Stimulated activated naive CD8-positive, alpha-beta T cell treated with anti-CD3 and anti-CD28 coated beads, Interleukin-15, Interleukin-2, amounts not matched to agents 100 U/mL and 50 U/mL, for 24 hours (primary cell): Measurements from ENCODE around the gene RGS1.

ENCODE experiments used
- ATAC-seq: fragments of 150-1000 bp; cut with Tn5 transposase; one replicate; pipeline ENCODE4 v1.10.0; 2021
- DNase-seq: peaks from one replicate; pipeline ENCODE4 v3.0.0; 2021

RGS1 gene

GRCh38 chr1:192581131-192581927 is 5.8 kb downstream of the RGS1 start:
- DNase-seq = no peak
- no peak for ATAC-seq

GRCh38 chr1:192584866-192585265 is 9.3 kb downstream of the RGS1 start:
- ATAC-seq = no peak
- DNase-seq = no peak

GRCh38 chr1:192587386-192588266 is 12.1 kb downstream of the RGS1 start:
- ATAC-seq (peak; percentile 49), DNase-seq (no peak)

- DNase-seq (no peak), ATAC-seq (no peak)
Observed at GRCh38 chr1:192588546-192588945, 13.0 kb downstream of the RGS1 start.

GRCh38 chr1:192589813-192590212 is 14.2 kb downstream of the RGS1 start:
- ATAC-seq (no peak), DNase-seq (no peak)

- ATAC-seq = no peak
Observed at GRCh38 chr1:192592517-192592916, 16.9 kb downstream of the RGS1 start.

GRCh38 chr1:192592981-192593708 is 17.6 kb downstream of the RGS1 start:
- ATAC-seq (no peak), DNase-seq (no peak)

More at GRCh38 chr1:192592517-192592916, 16.9 kb downstream of the RGS1 start:
- no peak for DNase-seq

- no peak for ATAC-seq
- no peak for DNase-seq
Observed at GRCh38 chr1:192595299-192595698, 19.7 kb downstream of the RGS1 start.

GRCh38 chr1:192598589-192598988 is 23.0 kb downstream of the RGS1 start:
- ATAC-seq (no peak), DNase-seq (no peak)

- DNase-seq (no peak), ATAC-seq (peak; percentile 8)
Observed at GRCh38 chr1:192600275-192600674, 24.7 kb downstream of the RGS1 start.

- ATAC-seq (peak; percentile 77), DNase-seq (no peak)
Observed at GRCh38 chr1:192601143-192601542, 25.6 kb downstream of the RGS1 start.

GRCh38 chr1:192601567-192601966 is 26.0 kb downstream of the RGS1 start:
- DNase-seq (no peak), ATAC-seq (peak; percentile 61)

GRCh38 chr1:192602757-192603156 is 27.2 kb downstream of the RGS1 start:
- ATAC-seq = no peak
- DNase-seq = no peak

- DNase-seq (no peak), ATAC-seq (no peak)
Observed at GRCh38 chr1:192603218-192603787, 27.7 kb downstream of the RGS1 start.

- ATAC-seq (no peak), DNase-seq (no peak)
Observed at GRCh38 chr1:192604979-192605620, 29.5 kb downstream of the RGS1 start.

- ATAC-seq (no peak), DNase-seq (no peak)
Observed at GRCh38 chr1:192608671-192609070, 33.1 kb downstream of the RGS1 start.

- peak; percentile 55 for DNase-seq
- ATAC-seq = peak; percentile 92
Observed at GRCh38 chr1:192609110-192610079, 33.8 kb downstream of the RGS1 start.

- DNase-seq = no peak
- no peak for ATAC-seq
Observed at GRCh38 chr1:192610112-192610889, 34.7 kb downstream of the RGS1 start.

- DNase-seq (no peak), ATAC-seq (no peak)
Observed at GRCh38 chr1:192615055-192615454, 39.5 kb downstream of the RGS1 start.
